Naive thymus-derived CD4-positive, alpha-beta T cell (primary cell): ENCODE measurements around the gene NAP1L5. TPM values are rescaled to one million over a fixed set of nuclear protein-coding genes. Genes with fewer than 3 reads are reported as not detected.

Experiments
- ATAC-seq: fragments of 150-1000 bp; cut with Tn5 transposase; 2 replicates; pipeline ENCODE4 v1.10.0; 2021; ENCODE audit warnings: mild to moderate bottlenecking, moderate library complexity
- CTCF ChIA-PET: fragments of 350-600 bp; sonication (Branson Sonifier 250); formaldehyde crosslinking; loops from one replicate; lab custom pipeline; 2021; ENCODE audit warnings: antibody characterized with exemption; lab: Charles Lee
- POLR2A ChIA-PET: fragments of 350-600 bp; sonication (Branson Sonifier 250); formaldehyde crosslinking; loops from one replicate; lab custom pipeline; 2021; ENCODE audit warnings: antibody characterized with exemption, inconsistent platforms; lab: Charles Lee
- DNase-seq, 9 donors: peaks; one replicate each; pipeline versions ENCODE4 v3.0.0 to v3.0.0-alpha.2; 2020 to 2022; ENCODE audit warnings: mixed read lengths in 1 of 9
- H3K27ac ChIP-seq: one replicate; pipeline ENCODE4 v1.7.0; 2013; ENCODE audit warnings: mild to moderate bottlenecking, low read depth, low read length, moderate library complexity
- H3K27me3 ChIP-seq, 2 donors: one replicate each; pipeline ENCODE4 v1.7.0; 2013; ENCODE audit warnings: low read length in 2 of 2, mild to moderate bottlenecking in 2 of 2, moderate library complexity in 2 of 2; ENCODE audit not compliant: control insufficient read depth in 2 of 2, insufficient read depth in 2 of 2
- H3K36me3 ChIP-seq, 3 experiments: 1 replicate in 2 of 3; 2 replicates in 1 of 3; pipeline ENCODE4 v1.7.0; 2013; ENCODE audit warnings: low read length in 3 of 3, mild to moderate bottlenecking in 3 of 3, moderate library complexity in 1 of 3; ENCODE audit not compliant: insufficient read depth in 3 of 3, control insufficient read depth in 2 of 3
- H3K4me1 ChIP-seq, 2 donors: one replicate each; pipeline ENCODE4 v1.7.0; 2013; ENCODE audit warnings: low read length in 2 of 2, mild to moderate bottlenecking in 2 of 2, moderate library complexity in 1 of 2; ENCODE audit not compliant: control insufficient read depth in 2 of 2, insufficient read depth in 2 of 2
- H3K4me3 ChIP-seq: 2 replicates; pipeline ENCODE4 v1.7.0; 2013; ENCODE audit warnings: mild to moderate bottlenecking, low read length
- H3K9me3 ChIP-seq, 3 experiments: 1 replicate in 2 of 3; 2 replicates in 1 of 3; pipeline ENCODE4 v1.7.0; 2013; ENCODE audit warnings: low read length in 3 of 3; ENCODE audit not compliant: control insufficient read depth in 2 of 3
- H3K27ac Mint-ChIP-seq, 9 donors: one replicate each; pipeline ENCODE4 v1.8.0; 2020 to 2022; ENCODE audit warnings: mixed read lengths in 9 of 9, mild to moderate bottlenecking in 8 of 9, moderate library complexity in 5 of 9, inconsistent platforms in 2 of 9
- H3K27me3 Mint-ChIP-seq, 5 donors: one replicate each; pipeline ENCODE4 v1.8.0; 2021 to 2022; ENCODE audit warnings: mixed read lengths in 5 of 5, mild to moderate bottlenecking in 1 of 5
- H3K36me3 Mint-ChIP-seq, 5 donors: one replicate each; pipeline ENCODE4 v1.8.0; 2020 to 2022; ENCODE audit warnings: mixed read lengths in 5 of 5, mild to moderate bottlenecking in 3 of 5, inconsistent platforms in 1 of 5
- H3K4me1 Mint-ChIP-seq, 7 donors: one replicate each; pipeline ENCODE4 v1.8.0; 2020 to 2022; ENCODE audit warnings: mixed read lengths in 7 of 7, mild to moderate bottlenecking in 3 of 7, inconsistent platforms in 1 of 7
- H3K4me3 Mint-ChIP-seq, 10 donors: one replicate each; pipeline ENCODE4 v1.8.0; 2020 to 2022; ENCODE audit warnings: mild to moderate bottlenecking in 10 of 10, mixed read lengths in 10 of 10, moderate library complexity in 6 of 10, inconsistent platforms in 2 of 10
- H3K9me3 Mint-ChIP-seq, 11 donors: one replicate each; pipeline ENCODE4 v1.8.0; 2020 to 2022; ENCODE audit warnings: mixed read lengths in 11 of 11, mild to moderate bottlenecking in 4 of 11, inconsistent platforms in 1 of 11, moderate library complexity in 1 of 11
- intact Hi-C, 2 donors: fragments of 100-400 bp; cut with micrococcal nuclease; formaldehyde crosslinking; loops; one replicate each; pipeline ENCODE4 v1.15.1; 2023
- polyA plus RNA-seq, 2 donors: library from polyadenylated mRNA; unstranded; fragments of 300-500 nt; fragmentation: Illumina TruSeq; gene quantifications; one replicate each; pipeline ENCODE4 v1.2.3, GENCODE V29; 2021
- total RNA-seq, 6 experiments: library from RNA in 5 of 6; stranded (reverse) in 5 of 6; gene quantifications; 1 replicate in 5 of 6; 2 replicates in 1 of 6; pipeline ENCODE4 v1.2.3 and lab custom pipeline; 2021 to 2026

Gene NAP1L5
- total and polyA plus RNA-seq, 7 experiments from 2014 or later = 1.4 to 11.7 (median 3.0) TPM

- ATAC-seq (peak; percentile 50), DNase-seq (no peak)
- H3K9me3 ChIP-seq = no peaks in the 10 kb centered on the region
- Mint-ChIP-seq H3K27ac (peak overlapping the region in 2 of 9 donors; percentile 55 to 83), H3K27me3 (no peaks in the 10 kb centered on the region), H3K4me1 (peaks cover 0 to 14% (median 3%) of the 10 kb centered on the region in 7 donors), H3K9me3 (no peaks in the 10 kb centered on the region), H3K36me3 (peaks cover 17 to 58% (median 37%) of the 10 kb centered on the region in 5 donors), H3K4me3 (no peak overlapping the region)
- POLR2A ChIA-PET = interaction anchor here (0.9 kb wide), 1 partner anchor 47 kb away, joined by 3 read pairs; no protein-coding TSS in a partner anchor
- no peak overlapping the region for H3K4me3 ChIP-seq
- CTCF ChIA-PET = no interaction called here
- intact Hi-C loops = no loop called here
- H3K27ac ChIP-seq = no peak overlapping the region
- H3K4me1 ChIP-seq = no peaks in the 10 kb centered on the region
- H3K36me3 ChIP-seq = peaks cover 0 to 55% (median 7%) of the 10 kb centered on the region in 3 experiments
- no peaks in the 10 kb centered on the region for H3K27me3 ChIP-seq
Measured at GRCh38 chr4:88690355-88690754, 7.3 kb downstream of the NAP1L5 start.

- Mint-ChIP-seq H3K4me3 (no peak overlapping the region), H3K27me3 (no peaks in the 10 kb centered on the region), H3K27ac (no peak overlapping the region), H3K9me3 (peaks cover 0 to 5% (median 0%) of the 10 kb centered on the region in 11 donors), H3K36me3 (peaks cover 27 to 80% (median 72%) of the 10 kb centered on the region in 5 donors), H3K4me1 (peaks cover 0 to 4% (median 0%) of the 10 kb centered on the region in 7 donors)
- H3K9me3 ChIP-seq = no peaks in the 10 kb centered on the region
- H3K27me3 ChIP-seq = no peaks in the 10 kb centered on the region
- intact Hi-C loops = loop anchor here in 1 of 2 donors (2.0 kb wide), 1 partner anchor 14 kb away; no protein-coding TSS in a partner anchor
- DNase-seq (no peak), ATAC-seq (no peak)
- no peak overlapping the region for H3K27ac ChIP-seq
- no peaks in the 10 kb centered on the region for H3K4me1 ChIP-seq
- H3K36me3 ChIP-seq = peaks cover 17 to 59% (median 26%) of the 10 kb centered on the region in 3 experiments
- CTCF ChIA-PET = no interaction called here
- POLR2A ChIA-PET = no interaction called here
- no peak overlapping the region for H3K4me3 ChIP-seq
Measured at GRCh38 chr4:88681209-88681608, 16.4 kb downstream of the NAP1L5 start.

DNA sequence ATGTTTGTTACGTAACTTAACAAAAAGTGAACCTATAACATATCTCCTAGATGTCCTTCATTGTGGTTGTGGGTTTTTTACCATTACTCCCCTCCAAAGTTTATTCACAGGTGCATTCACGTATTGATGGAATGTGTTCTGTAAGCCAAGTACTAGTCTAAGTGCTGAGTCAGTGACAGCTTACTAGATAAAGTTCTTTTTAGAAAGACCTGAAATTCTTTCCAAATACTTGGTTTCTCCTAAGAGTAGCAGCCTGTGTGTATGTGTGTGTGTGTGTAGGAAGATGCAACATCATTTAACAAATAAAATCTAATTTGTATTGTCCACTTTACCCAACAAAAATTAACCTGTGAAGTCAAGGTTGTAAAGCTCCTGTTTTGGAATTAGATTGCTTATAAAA lies 22.1 kb downstream of the NAP1L5 start:
- H3K9me3 ChIP-seq = no peaks in the 10 kb centered on the region
- no peaks in the 10 kb centered on the region for H3K27me3 ChIP-seq
- Mint-ChIP-seq H3K27me3 (no peaks in the 10 kb centered on the region), H3K36me3 (peaks cover 25 to 54% (median 41%) of the 10 kb centered on the region in 5 donors), H3K4me1 (peaks cover 0 to 9% (median 7%) of the 10 kb centered on the region in 7 donors), H3K9me3 (no peaks in the 10 kb centered on the region), H3K4me3 (no peak overlapping the region), H3K27ac (peak overlapping the region in 3 of 9 donors; percentile 24 to 77 (median 43))
- intact Hi-C loops = no loop called here
- CTCF ChIA-PET = interaction anchor here (1.4 kb wide), 1 partner anchor 136 kb away, joined by 3 read pairs; no protein-coding TSS in a partner anchor
- H3K36me3 ChIP-seq = peaks cover 13 to 72% (median 21%) of the 10 kb centered on the region in 3 experiments
- ATAC-seq (no peak), DNase-seq (no peak)
- H3K4me1 ChIP-seq = no peaks in the 10 kb centered on the region
- no peak overlapping the region for H3K27ac ChIP-seq
- POLR2A ChIA-PET = interaction anchor here (0.6 kb wide), 1 partner anchor 583 kb away, joined by 3 read pairs; no protein-coding TSS in a partner anchor
- H3K4me3 ChIP-seq = no peak overlapping the region

DNA sequence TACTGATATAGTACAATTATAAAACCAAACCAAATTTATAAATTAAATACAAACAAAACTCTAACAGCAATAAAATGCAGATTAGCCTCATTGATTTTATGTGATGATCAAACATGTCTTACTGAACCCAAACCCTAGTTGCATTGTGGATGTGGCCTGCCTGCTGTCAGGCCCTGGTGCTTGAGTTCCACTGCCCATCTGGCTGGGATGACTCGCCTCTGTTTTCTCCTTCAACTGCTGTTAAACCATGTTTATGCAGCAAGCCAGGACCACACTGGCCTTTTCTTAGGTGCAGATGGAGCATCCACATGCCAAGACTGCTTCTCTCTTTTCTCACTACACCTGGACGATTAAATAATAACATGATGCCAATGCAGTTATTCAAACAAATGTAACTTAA lies 22.6 kb downstream of the NAP1L5 start:
- H3K36me3 ChIP-seq = peaks cover 10 to 71% (median 21%) of the 10 kb centered on the region in 3 experiments
- peak overlapping the region in 1 of 9 donors; percentile 24 for H3K27ac Mint-ChIP-seq
- H3K4me1 ChIP-seq = no peaks in the 10 kb centered on the region
- DNase-seq (no peak), ATAC-seq (no peak)
- no peak overlapping the region for H3K27ac ChIP-seq
- no peaks in the 10 kb centered on the region for H3K9me3 Mint-ChIP-seq
- no peak overlapping the region for H3K4me3 Mint-ChIP-seq
- ChIA-PET CTCF (no interaction called here), POLR2A (interaction anchor here (0.6 kb wide), 1 partner anchor 583 kb away, joined by 3 read pairs; no protein-coding TSS in a partner anchor)
- no peaks in the 10 kb centered on the region for H3K9me3 ChIP-seq
- H3K27me3 Mint-ChIP-seq = no peaks in the 10 kb centered on the region
- no peak overlapping the region for H3K4me3 ChIP-seq
- peaks cover 25 to 54% (median 35%) of the 10 kb centered on the region in 5 donors for H3K36me3 Mint-ChIP-seq
- H3K27me3 ChIP-seq = no peaks in the 10 kb centered on the region
- H3K4me1 Mint-ChIP-seq = peaks cover 0 to 9% (median 7%) of the 10 kb centered on the region in 7 donors
- intact Hi-C loops = no loop called here

GRCh38 chr4:88674565-88674964 lies 23.1 kb downstream of the NAP1L5 start:
- H3K9me3 ChIP-seq = no peaks in the 10 kb centered on the region
- no peak overlapping the region for H3K27ac ChIP-seq
- Mint-ChIP-seq H3K27me3 (no peaks in the 10 kb centered on the region), H3K27ac (peak overlapping the region in 2 of 9 donors; percentile 36 to 65), H3K4me1 (peaks cover 0 to 9% (median 7%) of the 10 kb centered on the region in 7 donors), H3K36me3 (peaks cover 21 to 54% (median 31%) of the 10 kb centered on the region in 5 donors), H3K9me3 (no peaks in the 10 kb centered on the region), H3K4me3 (no peak overlapping the region)
- no peaks in the 10 kb centered on the region for H3K27me3 ChIP-seq
- CTCF ChIA-PET = no interaction called here
- ATAC-seq = no peak
- intact Hi-C loops = no loop called here
- H3K4me1 ChIP-seq = no peaks in the 10 kb centered on the region
- H3K4me3 ChIP-seq = no peak overlapping the region
- DNase-seq = no peak
- POLR2A ChIA-PET = no interaction called here
- H3K36me3 ChIP-seq = peaks cover 7 to 71% (median 17%) of the 10 kb centered on the region in 3 experiments

GRCh38 chr4:88673886-88674285 lies 23.7 kb downstream of the NAP1L5 start:
- Mint-ChIP-seq H3K36me3 (peaks cover 15 to 53% (median 24%) of the 10 kb centered on the region in 5 donors), H3K27me3 (no peaks in the 10 kb centered on the region), H3K9me3 (no peaks in the 10 kb centered on the region), H3K4me3 (no peak overlapping the region), H3K27ac (no peak overlapping the region), H3K4me1 (peaks cover 0 to 9% (median 7%) of the 10 kb centered on the region in 7 donors)
- Histone ChIP-seq H3K36me3 (peaks cover 11 to 71% (median 16%) of the 10 kb centered on the region in 3 experiments), H3K27me3 (no peaks in the 10 kb centered on the region), H3K4me3 (no peak overlapping the region), H3K27ac (no peak overlapping the region), H3K4me1 (no peaks in the 10 kb centered on the region), H3K9me3 (no peaks in the 10 kb centered on the region)
- ChIA-PET CTCF (interaction anchor here (0.6 to 1.3 kb wide), 5 partner anchors 11 to 1480 kb away, joined by 3 to 5 read pairs (median 3); no protein-coding TSS in a partner anchor), POLR2A (no interaction called here)
- DNase-seq (no peak), ATAC-seq (no peak)
- intact Hi-C loops = loop anchor here (1.0 to 2.0 kb wide), 3 partner anchors 15 to 355 kb away; no protein-coding TSS in a partner anchor
